ENCODE measurements around the gene PDE2A.

PDE2A gene

GRCh38 chr11:72690166-72690565 lies 15.9 kb upstream of the PDE2A start:
- Histone ChIP-seq H3K27me3 (ENCODE audit: low read depth, low read length) (no peaks in the 10 kb centered on the region), H3K36me3 (replicated peaks; ENCODE audit: low read depth, low read length) (peaks cover 62% of the 10 kb centered on the region), H3K4me2 (ENCODE audit: low read length) (no peak overlapping the region), H2AFZ (ENCODE audit: low read depth, low read length) (no peak overlapping the region), H3K9me3 (ENCODE audit: insufficient read depth, low read length) (no peaks in the 10 kb centered on the region), H3K79me2 (ENCODE audit: low read length) (no peaks in the 10 kb centered on the region), H3K9ac (ENCODE audit: low read length) (no peak overlapping the region), H3K4me1 (ENCODE audit: low read length) (no peaks in the 10 kb centered on the region), H4K20me1 (ENCODE audit: insufficient read depth, low read length) (peaks cover 26% of the 10 kb centered on the region), H3K4me3 (ENCODE audit: low read length) (no peak overlapping the region), H3K27ac (ENCODE audit: low read length) (no peak overlapping the region)
- TF ChIP-seq EZH2phosphoT487 (IDR thresholded peaks at IDR 0.05; ENCODE audit: low read depth): no peak
- no peak for TF ChIP-seq CTCF (IDR thresholded peaks at IDR 0.05; ENCODE audit: low read depth, low read length)

GRCh38 chr11:72688929-72689328 lies 14.7 kb upstream of the PDE2A start:
- no peak overlapping the region for H2AFZ ChIP-seq (ENCODE audit: low read depth, low read length)
- H3K4me1 ChIP-seq (ENCODE audit: low read length): no peaks in the 10 kb centered on the region
- H3K27ac ChIP-seq (ENCODE audit: low read length): no peak overlapping the region
- H3K36me3 ChIP-seq (replicated peaks; ENCODE audit: low read depth, low read length): peaks cover 52% of the 10 kb centered on the region
- no peaks in the 10 kb centered on the region for H3K27me3 ChIP-seq (ENCODE audit: low read depth, low read length)
- H3K9me3 ChIP-seq (ENCODE audit: insufficient read depth, low read length): no peaks in the 10 kb centered on the region
- no peak overlapping the region for H3K4me3 ChIP-seq (ENCODE audit: low read length)
- no peaks in the 10 kb centered on the region for H3K79me2 ChIP-seq (ENCODE audit: low read length)
- TF ChIP-seq EZH2phosphoT487 (IDR thresholded peaks at IDR 0.05; ENCODE audit: low read depth): no peak
- TF ChIP-seq CTCF (IDR thresholded peaks at IDR 0.05; ENCODE audit: low read depth, low read length): no peak
- no peak overlapping the region for H3K4me2 ChIP-seq (ENCODE audit: low read length)
- H4K20me1 ChIP-seq (ENCODE audit: insufficient read depth, low read length): peaks cover 21% of the 10 kb centered on the region
- H3K9ac ChIP-seq (ENCODE audit: low read length): no peak overlapping the region

GRCh38 chr11:72688486-72688885 lies 14.3 kb upstream of the PDE2A start:
- H3K9me3 ChIP-seq (ENCODE audit: insufficient read depth, low read length): no peaks in the 10 kb centered on the region
- no peak overlapping the region for H3K4me3 ChIP-seq (ENCODE audit: low read length)
- no peaks in the 10 kb centered on the region for H3K27me3 ChIP-seq (ENCODE audit: low read depth, low read length)
- no peaks in the 10 kb centered on the region for H3K4me1 ChIP-seq (ENCODE audit: low read length)
- peaks cover 48% of the 10 kb centered on the region for H3K36me3 ChIP-seq (replicated peaks; ENCODE audit: low read depth, low read length)
- H3K9ac ChIP-seq (ENCODE audit: low read length): no peak overlapping the region
- H4K20me1 ChIP-seq (ENCODE audit: insufficient read depth, low read length): peaks cover 24% of the 10 kb centered on the region
- no peaks in the 10 kb centered on the region for H3K79me2 ChIP-seq (ENCODE audit: low read length)
- no peak overlapping the region for H3K27ac ChIP-seq (ENCODE audit: low read length)
- no peak for TF ChIP-seq EZH2phosphoT487 (IDR thresholded peaks at IDR 0.05; ENCODE audit: low read depth)
- no peak for TF ChIP-seq CTCF (IDR thresholded peaks at IDR 0.05; ENCODE audit: low read depth, low read length)
- no peak overlapping the region for H2AFZ ChIP-seq (ENCODE audit: low read depth, low read length)
- no peak overlapping the region for H3K4me2 ChIP-seq (ENCODE audit: low read length)

GRCh38 chr11:72687326-72687725 lies 13.1 kb upstream of the PDE2A start:
- no peak overlapping the region for H3K4me3 ChIP-seq (ENCODE audit: low read length)
- peaks cover 31% of the 10 kb centered on the region for H4K20me1 ChIP-seq (ENCODE audit: insufficient read depth, low read length)
- peaks cover 39% of the 10 kb centered on the region for H3K36me3 ChIP-seq (replicated peaks; ENCODE audit: low read depth, low read length)
- no peak overlapping the region for H2AFZ ChIP-seq (ENCODE audit: low read depth, low read length)
- no peaks in the 10 kb centered on the region for H3K4me1 ChIP-seq (ENCODE audit: low read length)
- H3K4me2 ChIP-seq (ENCODE audit: low read length): no peak overlapping the region
- H3K9me3 ChIP-seq (ENCODE audit: insufficient read depth, low read length): no peaks in the 10 kb centered on the region
- H3K27ac ChIP-seq (ENCODE audit: low read length): no peak overlapping the region
- H3K27me3 ChIP-seq (ENCODE audit: low read depth, low read length): no peaks in the 10 kb centered on the region
- H3K9ac ChIP-seq (ENCODE audit: low read length): no peak overlapping the region
- no peak for TF ChIP-seq CTCF (IDR thresholded peaks at IDR 0.05; ENCODE audit: low read depth, low read length)
- no peak for TF ChIP-seq EZH2phosphoT487 (IDR thresholded peaks at IDR 0.05; ENCODE audit: low read depth)
- no peaks in the 10 kb centered on the region for H3K79me2 ChIP-seq (ENCODE audit: low read length)
